DOHH2 (cell line): Measurements from ENCODE around the gene FIBP.

Experiments used
- CTCF ChIP-seq: fragments of 200-600 bp; sonication (generic); IDR thresholded peaks from one replicate; pipeline ENCODE4 v1.5.1; 2014; ENCODE audit warnings: antibody characterized with exemption, mild to moderate bottlenecking, low read depth, low read length; ENCODE audit not compliant: poor library complexity, severe bottlenecking
- EZH2phosphoT487 ChIP-seq: fragments of 200-600 bp; sonication (generic); IDR thresholded peaks from 2 replicates; pipeline ENCODE4 v1.6.1; 2017; ENCODE audit warnings: borderline replicate concordance, mild to moderate bottlenecking, antibody characterized with exemption, low read length, moderate library complexity, mixed read lengths

DNA sequence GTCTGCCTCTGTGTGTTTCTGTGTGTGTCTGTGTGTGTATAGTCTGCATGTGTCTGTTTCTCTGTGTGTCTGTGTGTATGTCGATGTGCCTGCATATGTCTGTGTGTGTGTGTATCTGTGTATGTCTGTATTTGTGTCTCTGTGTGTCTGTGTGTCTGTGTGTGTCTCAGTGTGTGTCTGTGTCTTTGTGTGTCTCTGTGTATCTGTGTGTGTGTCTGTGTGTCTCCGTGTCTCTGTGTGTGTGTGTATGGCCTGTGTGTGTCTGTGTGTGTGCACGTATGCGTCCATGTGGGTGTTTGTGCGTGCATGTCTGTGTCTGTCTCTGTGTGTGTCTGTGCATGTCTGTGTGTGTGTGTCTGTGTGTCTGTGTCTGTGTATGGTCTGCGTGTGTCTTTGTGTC, 54.1 kb downstream of the FIBP start:
- TF ChIP-seq CTCF, result no peak
- no peak for TF ChIP-seq EZH2phosphoT487
